GM23338 (cell line): ENCODE data around the gene AMOTL1. TPM values are rescaled to one million over a fixed set of nuclear protein-coding genes. Genes with fewer than 3 reads are reported as not detected.

ENCODE experiments used
- ATAC-seq: fragments of 200-7000 bp; cut with Tn5 transposase; 3 replicates; pipeline ENCODE4 v1.9.1; 2020
- DNase-seq: peaks from one replicate; pipeline ENCODE4 v3.0.0-alpha.2; 2015; ENCODE audit warnings: low spot score
- H2AFZ ChIP-seq: fragments of 200-600 bp; sonication (generic); 2 replicates; pipeline ENCODE4 v1.8.0; 2016; ENCODE audit warnings: antibody characterized with exemption, mild to moderate bottlenecking, moderate library complexity
- H3F3A ChIP-seq: fragments of 200-600 bp; sonication (generic); replicated peaks from 2 replicates; pipeline ENCODE4 v1.8.0; 2017; ENCODE audit warnings: antibody characterized with exemption, mixed run types, low read depth
- H3K27ac ChIP-seq: fragments of 200-600 bp; sonication (generic); 2 replicates; pipeline ENCODE4 v1.6.1; 2016; ENCODE audit warnings: low read depth
- H3K27me3 ChIP-seq: fragments of 200-600 bp; sonication (generic); 2 replicates; pipeline ENCODE4 v1.8.0; 2016; ENCODE audit warnings: mild to moderate bottlenecking, mixed run types, moderate library complexity; ENCODE audit not compliant: insufficient read depth
- H3K36me3 ChIP-seq: fragments of 200-600 bp; sonication (generic); 2 replicates; pipeline ENCODE4 v1.8.0; 2016; ENCODE audit warnings: mild to moderate bottlenecking; ENCODE audit not compliant: insufficient read depth
- H3K4me1 ChIP-seq: fragments of 200-600 bp; sonication (generic); 2 replicates; pipeline ENCODE4 v1.8.0; 2016; ENCODE audit warnings: mild to moderate bottlenecking, moderate library complexity; ENCODE audit not compliant: insufficient read depth
- H3K4me2 ChIP-seq: fragments of 200-600 bp; sonication (generic); 2 replicates; pipeline ENCODE4 v1.7.1; 2017; ENCODE audit warnings: mixed run types
- H3K4me3 ChIP-seq: fragments of 200-600 bp; sonication (generic); 2 replicates; pipeline ENCODE4 v1.6.1; 2016; ENCODE audit warnings: mixed run types
- H3K79me2 ChIP-seq: fragments of 200-600 bp; sonication (generic); replicated peaks from 2 replicates; pipeline ENCODE4 v1.8.0; 2017; ENCODE audit warnings: mild to moderate bottlenecking; ENCODE audit not compliant: insufficient read depth
- H3K9me2 ChIP-seq: fragments of 200-600 bp; sonication (generic); 2 replicates; pipeline ENCODE4 v1.8.0; 2017; ENCODE audit not compliant: insufficient read depth
- H4K20me1 ChIP-seq: fragments of 200-600 bp; sonication (generic); replicated peaks from 2 replicates; pipeline ENCODE4 v1.8.0; 2017; ENCODE audit warnings: mild to moderate bottlenecking; ENCODE audit not compliant: insufficient read depth
- H3K27ac Mint-ChIP-seq: 2 replicates; pipeline ENCODE4 v1.8.0; 2020; ENCODE audit warnings: inconsistent platforms, mild to moderate bottlenecking, moderate library complexity, mixed read lengths
- H3K27me3 Mint-ChIP-seq: 3 replicates; pipeline ENCODE4 v1.8.0; 2022; ENCODE audit warnings: low read depth, mild to moderate bottlenecking, moderate library complexity, mixed read lengths, inconsistent platforms; ENCODE audit not compliant: insufficient read depth, poor library complexity
- H3K36me3 Mint-ChIP-seq: 3 replicates; pipeline ENCODE4 v1.8.0; 2021; ENCODE audit warnings: low read depth, mild to moderate bottlenecking, inconsistent platforms, moderate library complexity, mixed read lengths
- H3K4me1 Mint-ChIP-seq: 3 replicates; pipeline ENCODE4 v1.8.0; 2020; ENCODE audit warnings: mild to moderate bottlenecking, inconsistent platforms, mixed read lengths
- H3K4me3 Mint-ChIP-seq: 3 replicates; pipeline ENCODE4 v1.8.0; 2021; ENCODE audit warnings: moderate library complexity, mild to moderate bottlenecking, inconsistent platforms, mixed read lengths
- H3K9me3 Mint-ChIP-seq: 3 replicates; pipeline ENCODE4 v1.8.0; 2020; ENCODE audit warnings: moderate library complexity, mild to moderate bottlenecking, inconsistent platforms, mixed read lengths
- CREB1 ChIP-seq: fragments of 250-450 bp; sonication (Bioruptor Pico); IDR thresholded peaks from 2 replicates; pipeline ENCODE4 v1.5.0; 2020; ENCODE audit warnings: low read depth, mild to moderate bottlenecking, moderate library complexity
- EZH2phosphoT487 ChIP-seq: fragments of 200-600 bp; sonication (generic); IDR thresholded peaks from one replicate; pipeline ENCODE4 v1.8.1; 2018; ENCODE audit warnings: antibody characterized with exemption; ENCODE audit not compliant: unreplicated experiment
- STAT1 ChIP-seq: IDR thresholded peaks from one replicate; pipeline ENCODE4 v1.6.1; 2016; ENCODE audit warnings: antibody characterized with exemption; ENCODE audit not compliant: unreplicated experiment
- ZNF114 ChIP-seq: fragments of 250-450 bp; sonication (Bioruptor Pico); IDR thresholded peaks from 2 replicates; pipeline ENCODE4 v1.5.0; 2020; ENCODE audit warnings: mild to moderate bottlenecking, moderate library complexity
- ZNF331 ChIP-seq: fragments of 250-450 bp; sonication (Bioruptor Pico); IDR thresholded peaks from 2 replicates; pipeline ENCODE4 v1.5.0; 2020; ENCODE audit warnings: low read depth, mild to moderate bottlenecking, moderate library complexity
- polyA plus RNA-seq: library from polyadenylated mRNA; unstranded; fragments of >200 nt; fragmentation: Nextera tagmentation; extraction: Ambion mirVana; gene quantifications from 2 replicates; pipeline ENCODE4 v1.2.1, GENCODE V29; 2016
- total RNA-seq: library from RNA; depleted of rRNA; stranded (reverse); fragments of >200 nt; shearing (Covaris generic); gene quantifications from 2 replicates; pipeline ENCODE4 v1.2.3, GENCODE V29; 2014

Gene AMOTL1
- total and polyA plus RNA-seq, 2 experiments from 2014 or later, result 4.3 to 18.7 TPM

GRCh38 chr11:94834911-94835593 is 66.9 kb downstream of the AMOTL1 start:
- Mint-ChIP-seq H3K27ac (no peak overlapping the region; the same call in 1 of the 2 replicates), H3K27me3 (no peaks in the 10 kb centered on the region), H3K4me3 (no peak overlapping the region), H3K36me3 (peaks cover 33% of the 10 kb centered on the region), H3K4me1 (no peaks in the 10 kb centered on the region), H3K9me3 (no peaks in the 10 kb centered on the region)
- H3K9me2 ChIP-seq, result no peaks in the 10 kb centered on the region
- no peaks in the 10 kb centered on the region for H3K36me3 ChIP-seq
- H3K27me3 ChIP-seq, result no peaks in the 10 kb centered on the region
- TF ChIP-seq STAT1, result no peak
- TF ChIP-seq ZNF114 (CRISPR knock-in tag), result no peak
- H3K4me2 ChIP-seq, result no peak overlapping the region
- H3K4me1 ChIP-seq, result no peaks in the 10 kb centered on the region
- H3F3A ChIP-seq, result no peaks in the 10 kb centered on the region
- no peaks in the 10 kb centered on the region for H3K79me2 ChIP-seq
- H3K4me3 ChIP-seq, result no peak overlapping the region
- no peak overlapping the region for H3K27ac ChIP-seq
- DNase-seq, result no peak
- peaks cover 6% of the 10 kb centered on the region; the same call in 1 of the 2 replicates for H4K20me1 ChIP-seq
- H2AFZ ChIP-seq, result no peak overlapping the region
- ATAC-seq, result no peak

DNA sequence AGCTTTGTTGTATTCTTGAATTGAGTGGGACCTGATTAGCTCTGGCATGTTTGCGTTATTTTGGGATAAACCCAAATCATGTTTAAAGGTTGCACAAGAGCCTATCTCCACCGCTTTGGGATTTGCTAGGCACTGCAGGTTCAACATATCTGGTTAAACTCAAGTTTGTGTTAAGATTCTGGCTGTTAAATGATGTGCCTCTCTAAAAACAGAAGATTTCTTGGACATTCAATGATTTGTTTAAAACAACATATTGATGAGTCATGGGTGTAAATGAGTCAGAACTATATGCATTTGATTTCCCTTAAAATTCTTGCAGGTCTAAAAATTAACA is 67.4 kb downstream of the AMOTL1 start:
- H3K27me3 Mint-ChIP-seq, result no peaks in the 10 kb centered on the region
- no peaks in the 10 kb centered on the region for H3F3A ChIP-seq
- no peak overlapping the region for H3K4me3 ChIP-seq
- no peak for ATAC-seq
- no peaks in the 10 kb centered on the region for H3K4me1 Mint-ChIP-seq
- H3K27ac ChIP-seq, result no peak overlapping the region
- H3K79me2 ChIP-seq, result no peaks in the 10 kb centered on the region
- H2AFZ ChIP-seq, result no peak overlapping the region
- no peaks in the 10 kb centered on the region for H3K9me2 ChIP-seq
- H3K4me2 ChIP-seq, result no peak overlapping the region
- TF ChIP-seq ZNF331, result no peak
- H3K9me3 Mint-ChIP-seq, result no peaks in the 10 kb centered on the region
- H3K4me1 ChIP-seq, result no peaks in the 10 kb centered on the region
- H4K20me1 ChIP-seq, result peaks cover 6% of the 10 kb centered on the region; the same call in 1 of the 2 replicates
- DNase-seq, result no peak
- no peaks in the 10 kb centered on the region for H3K27me3 ChIP-seq
- no peaks in the 10 kb centered on the region for H3K36me3 ChIP-seq
- peaks cover 29% of the 10 kb centered on the region for H3K36me3 Mint-ChIP-seq
- no peak overlapping the region; the same call in 1 of the 2 replicates for H3K27ac Mint-ChIP-seq
- no peak overlapping the region for H3K4me3 Mint-ChIP-seq

DNA sequence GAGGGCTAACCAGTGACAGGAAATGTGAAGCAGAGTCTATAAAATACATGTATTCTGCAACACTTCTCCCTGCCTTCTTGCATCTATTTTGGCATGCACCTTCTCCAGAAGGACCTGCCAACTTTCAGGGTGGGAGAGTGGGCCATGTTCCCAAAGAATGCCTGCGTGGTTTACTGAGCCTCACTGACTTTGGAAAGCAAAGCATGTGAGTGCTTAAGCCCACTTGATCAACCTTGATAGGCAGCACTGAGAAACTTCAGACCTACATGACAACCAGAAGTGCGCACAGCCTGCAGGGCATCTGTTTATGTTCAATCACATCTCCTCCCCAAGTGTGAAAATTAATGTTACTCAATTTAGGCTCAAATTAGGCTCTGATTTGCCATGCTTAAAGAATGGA is 69.2 kb downstream of the AMOTL1 start:
- no peaks in the 10 kb centered on the region for H3K79me2 ChIP-seq
- H2AFZ ChIP-seq, result no peak overlapping the region
- Mint-ChIP-seq H3K36me3 (peaks cover 16% of the 10 kb centered on the region), H3K27me3 (no peaks in the 10 kb centered on the region), H3K4me1 (no peaks in the 10 kb centered on the region), H3K9me3 (no peaks in the 10 kb centered on the region), H3K4me3 (no peak overlapping the region), H3K27ac (no peak overlapping the region)
- peaks cover 6% of the 10 kb centered on the region; the same call in 1 of the 2 replicates for H4K20me1 ChIP-seq
- H3K9me2 ChIP-seq, result no peaks in the 10 kb centered on the region
- no peak for TF ChIP-seq EZH2phosphoT487
- no peak overlapping the region for H3K4me3 ChIP-seq
- no peaks in the 10 kb centered on the region for H3K4me1 ChIP-seq
- DNase-seq, result no peak
- H3F3A ChIP-seq, result no peaks in the 10 kb centered on the region
- no peak overlapping the region for H3K27ac ChIP-seq
- no peaks in the 10 kb centered on the region for H3K27me3 ChIP-seq
- ATAC-seq, result no peak
- no peak overlapping the region for H3K4me2 ChIP-seq
- H3K36me3 ChIP-seq, result no peaks in the 10 kb centered on the region

DNA sequence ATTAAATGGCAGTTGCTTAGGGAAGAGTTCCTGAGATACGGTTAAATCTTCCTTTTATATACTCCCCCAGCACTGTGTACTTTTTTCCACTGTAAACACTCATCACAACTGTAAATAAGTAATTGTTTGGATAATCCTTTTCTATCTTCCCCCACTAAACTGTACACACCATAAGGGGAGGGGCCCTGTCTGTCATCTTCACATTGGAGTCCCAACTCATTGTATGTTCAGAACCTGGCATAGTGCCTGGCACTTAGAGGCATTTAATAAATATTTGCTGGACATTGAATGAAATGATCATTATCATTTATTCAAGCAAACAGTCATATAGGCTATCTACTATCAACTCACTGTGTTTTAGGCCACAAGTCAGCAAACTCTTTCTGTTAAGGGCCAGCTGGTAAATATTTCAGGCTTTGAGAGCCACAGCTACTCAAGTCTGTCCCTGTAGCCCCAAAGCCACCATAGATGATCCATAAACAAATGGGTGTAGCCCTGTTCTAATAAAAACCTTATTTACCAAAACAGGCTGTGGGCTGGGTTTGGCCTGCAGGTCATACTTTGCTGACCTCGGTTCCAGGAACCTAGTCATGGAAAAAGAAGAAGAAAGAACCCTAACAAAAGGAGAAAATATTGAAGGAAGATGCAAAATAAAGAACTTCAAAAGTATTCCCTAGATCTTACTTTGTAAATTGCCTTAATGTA is 70.0 kb downstream of the AMOTL1 start:
- no peak overlapping the region for H3K4me2 ChIP-seq
- ATAC-seq (no peak), DNase-seq (no peak)
- Mint-ChIP-seq H3K4me3 (no peak overlapping the region), H3K36me3 (peaks cover 11% of the 10 kb centered on the region), H3K4me1 (no peaks in the 10 kb centered on the region), H3K27ac (no peak overlapping the region), H3K9me3 (no peaks in the 10 kb centered on the region), H3K27me3 (no peaks in the 10 kb centered on the region)
- H3K27me3 ChIP-seq, result no peaks in the 10 kb centered on the region
- H3K79me2 ChIP-seq, result no peaks in the 10 kb centered on the region
- H4K20me1 ChIP-seq, result peaks cover 6% of the 10 kb centered on the region; the same call in 1 of the 2 replicates
- H3K27ac ChIP-seq, result no peak overlapping the region
- H3K4me1 ChIP-seq, result no peaks in the 10 kb centered on the region
- H3K4me3 ChIP-seq, result no peak overlapping the region
- no peaks in the 10 kb centered on the region for H3K9me2 ChIP-seq
- no peaks in the 10 kb centered on the region for H3F3A ChIP-seq
- H3K36me3 ChIP-seq, result no peaks in the 10 kb centered on the region
- TF ChIP-seq CREB1 (CRISPR knock-in tag), result no peak
- H2AFZ ChIP-seq, result no peak overlapping the region
